Neural cell (in vitro differentiated cells): ENCODE measurements around the gene TCF12. TPM values are rescaled to one million over a fixed set of nuclear protein-coding genes. Genes with fewer than 3 reads are reported as not detected.

Experiments used
- H2AFZ ChIP-seq: fragments of 200-600, 300-800 bp; sonication (generic), shearing (Covaris generic); 2 replicates; pipeline ENCODE4 v1.6.0; 2014; ENCODE audit warnings: low read depth, mild to moderate bottlenecking, antibody characterized with exemption, low read length, moderate library complexity
- H3F3A ChIP-seq: fragments of 200-600 bp; shearing (Covaris generic); 2 replicates; pipeline ENCODE4 v1.6.1; 2016; ENCODE audit warnings: mild to moderate bottlenecking, moderate library complexity, mixed read lengths, antibody characterized with exemption, low read length; ENCODE audit not compliant: insufficient read depth, poor library complexity, severe bottlenecking
- H3K27ac ChIP-seq: fragments of 200-600, 300-800 bp; sonication (generic), shearing (Covaris generic); 2 replicates; pipeline ENCODE4 v1.5.1; 2014; ENCODE audit warnings: mild to moderate bottlenecking, low read length, moderate library complexity
- H3K27me3 ChIP-seq: fragments of 300-800, 200-600 bp; sonication (generic), shearing (Covaris generic); 2 replicates; pipeline ENCODE4 v1.6.0; 2014; ENCODE audit warnings: mild to moderate bottlenecking, low read depth, low read length, moderate library complexity; ENCODE audit not compliant: insufficient read depth
- H3K36me3 ChIP-seq: fragments of 300-800, 200-600 bp; sonication (generic), shearing (Covaris generic); 2 replicates; pipeline ENCODE4 v1.5.1; 2014; ENCODE audit warnings: mild to moderate bottlenecking, antibody characterized with exemption, low read length, moderate library complexity; ENCODE audit not compliant: insufficient read depth
- H3K4me2 ChIP-seq: fragments of 300-800, 200-600 bp; sonication (generic), shearing (Covaris generic); 2 replicates; pipeline ENCODE4 v1.6.0; 2014; ENCODE audit warnings: mild to moderate bottlenecking, low read length
- H3K4me3 ChIP-seq: fragments of 300-800, 200-600 bp; sonication (generic), shearing (Covaris generic); 2 replicates; pipeline ENCODE4 v1.5.1; 2014; ENCODE audit warnings: mild to moderate bottlenecking, low read length, moderate library complexity
- H3K79me2 ChIP-seq: fragments of 200-600 bp; shearing (Covaris generic); replicated peaks from 2 replicates; pipeline ENCODE4 v1.6.0; 2014; ENCODE audit warnings: mild to moderate bottlenecking, low read length, moderate library complexity; ENCODE audit not compliant: insufficient read depth
- H3K9ac ChIP-seq: fragments of 300-800, 200-600 bp; sonication (generic), shearing (Covaris generic); 2 replicates; pipeline ENCODE4 v1.6.1; 2016; ENCODE audit warnings: mild to moderate bottlenecking, low read length, mixed read lengths
- H3K9me2 ChIP-seq: fragments of 200-600 bp; shearing (Covaris generic); 2 replicates; pipeline ENCODE4 v1.6.1; 2016; ENCODE audit warnings: mild to moderate bottlenecking, low read length, mixed read lengths; ENCODE audit not compliant: insufficient read depth
- H3K9me3 ChIP-seq: fragments of 200-600, 300-800 bp; sonication (generic), shearing (Covaris generic); 2 replicates; pipeline ENCODE4 v1.6.1; 2016; ENCODE audit warnings: mild to moderate bottlenecking, mixed run types, low read length, moderate library complexity, mixed read lengths
- H4K20me1 ChIP-seq: fragments of 200-600 bp; shearing (Covaris generic); 2 replicates; pipeline ENCODE4 v1.6.1; 2016; ENCODE audit warnings: mild to moderate bottlenecking, mixed run types; ENCODE audit not compliant: insufficient read depth
- EP300 ChIP-seq: fragments of 450-650 bp; conservative IDR thresholded peaks from 2 replicates; pipeline ENCODE4 v1.6.1; 2014; ENCODE audit warnings: antibody characterized with exemption, mild to moderate bottlenecking, moderate library complexity; ENCODE audit not compliant: poor library complexity, severe bottlenecking
- EZH2 ChIP-seq: fragments of 200-600, 300-800 bp; shearing (Covaris generic), sonication (generic); IDR thresholded peaks from 2 replicates; pipeline ENCODE4 v1.6.1; 2014; ENCODE audit warnings: antibody characterized with exemption, low read length, borderline replicate concordance, mild to moderate bottlenecking; ENCODE audit not compliant: insufficient read depth, poor library complexity, severe bottlenecking
- MXI1 ChIP-seq: fragments of 450-650 bp; conservative IDR thresholded peaks from 2 replicates; pipeline ENCODE4 v1.6.1; 2014; ENCODE audit warnings: antibody characterized with exemption, mild to moderate bottlenecking; ENCODE audit not compliant: poor library complexity, severe bottlenecking
- POLR2AphosphoS5 ChIP-seq: IDR thresholded peaks from 2 replicates; pipeline ENCODE4 v1.6.1; 2012
- RAD21 ChIP-seq: fragments of 450-650 bp; conservative IDR thresholded peaks from 2 replicates; pipeline ENCODE4 v1.6.1; 2014; ENCODE audit warnings: antibody characterized with exemption, mild to moderate bottlenecking, moderate library complexity
- SMC3 ChIP-seq: fragments of 450-650 bp; conservative IDR thresholded peaks from 2 replicates; pipeline ENCODE4 v1.6.1; 2014; ENCODE audit warnings: antibody characterized with exemption, mild to moderate bottlenecking, moderate library complexity; ENCODE audit not compliant: poor library complexity
- TAF1 ChIP-seq: IDR thresholded peaks from 2 replicates; pipeline ENCODE4 v1.6.1; 2012; ENCODE audit warnings: low read depth
- polyA plus RNA-seq: library from polyadenylated mRNA; depleted of rRNA; stranded (reverse); fragments of >200 nt; gene quantifications from 2 replicates; pipeline ENCODE4 v1.2.3, GENCODE V29; 2014
- TF ChIP-seq, protein P1 (sequence below): fragments of 450-650 bp; IDR thresholded peaks from 2 replicates; pipeline ENCODE4 v1.5.1; 2014; ENCODE audit warnings: antibody characterized with exemption, mild to moderate bottlenecking, moderate library complexity; ENCODE audit not compliant: poor library complexity, severe bottlenecking
- TF ChIP-seq, protein P2 (sequence below): IDR thresholded peaks from 2 replicates; pipeline ENCODE4 v1.6.1; 2012; ENCODE audit warnings: borderline replicate concordance

The TCF12 gene
- polyA plus RNA-seq, 1 donor from 2014 or later, result 52.7 TPM

DNA sequence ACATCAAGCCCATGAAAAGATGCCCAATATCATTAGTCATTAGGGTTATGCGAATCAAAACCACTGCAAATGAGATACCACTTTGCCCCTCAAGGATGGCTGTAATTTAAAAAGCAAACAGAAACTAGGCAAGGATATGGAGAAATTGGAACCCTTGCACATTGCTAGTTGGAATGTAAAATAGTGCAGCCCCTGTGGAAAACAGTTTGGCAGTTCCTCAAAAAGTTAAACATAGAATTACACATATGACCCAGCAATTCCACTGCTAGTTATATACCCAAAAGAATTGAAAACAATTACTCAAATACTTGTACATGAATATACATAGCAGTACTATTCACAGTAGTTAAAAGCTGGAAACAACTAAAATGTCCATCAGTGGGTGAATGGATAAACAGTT is 271.0 kb downstream of the TCF12 start:
- H3K4me2 ChIP-seq, result no peak overlapping the region

DNA sequence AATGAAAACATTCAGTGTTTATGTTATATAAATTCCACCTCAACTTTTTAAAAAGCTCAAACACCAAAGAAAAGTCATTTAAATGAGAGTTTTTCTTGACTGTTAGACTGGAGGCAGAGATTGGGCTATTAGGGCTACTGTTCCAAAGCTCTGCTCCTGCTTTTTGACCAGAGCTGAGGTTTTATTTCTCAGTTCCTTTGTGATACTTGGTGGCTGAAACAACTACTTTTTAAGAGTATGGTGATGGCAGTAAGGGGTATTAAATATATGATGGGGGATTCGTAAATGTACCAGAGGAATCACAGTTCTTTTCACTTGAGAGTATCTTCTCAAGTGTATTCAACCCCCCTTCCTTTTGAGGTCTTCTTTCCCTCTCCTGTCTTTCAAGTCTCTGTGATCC is 271.8 kb downstream of the TCF12 start:
- no peak overlapping the region for H3K9ac ChIP-seq
- TF ChIP-seq EZH2, result no peak
- TF ChIP-seq, protein P1, sequence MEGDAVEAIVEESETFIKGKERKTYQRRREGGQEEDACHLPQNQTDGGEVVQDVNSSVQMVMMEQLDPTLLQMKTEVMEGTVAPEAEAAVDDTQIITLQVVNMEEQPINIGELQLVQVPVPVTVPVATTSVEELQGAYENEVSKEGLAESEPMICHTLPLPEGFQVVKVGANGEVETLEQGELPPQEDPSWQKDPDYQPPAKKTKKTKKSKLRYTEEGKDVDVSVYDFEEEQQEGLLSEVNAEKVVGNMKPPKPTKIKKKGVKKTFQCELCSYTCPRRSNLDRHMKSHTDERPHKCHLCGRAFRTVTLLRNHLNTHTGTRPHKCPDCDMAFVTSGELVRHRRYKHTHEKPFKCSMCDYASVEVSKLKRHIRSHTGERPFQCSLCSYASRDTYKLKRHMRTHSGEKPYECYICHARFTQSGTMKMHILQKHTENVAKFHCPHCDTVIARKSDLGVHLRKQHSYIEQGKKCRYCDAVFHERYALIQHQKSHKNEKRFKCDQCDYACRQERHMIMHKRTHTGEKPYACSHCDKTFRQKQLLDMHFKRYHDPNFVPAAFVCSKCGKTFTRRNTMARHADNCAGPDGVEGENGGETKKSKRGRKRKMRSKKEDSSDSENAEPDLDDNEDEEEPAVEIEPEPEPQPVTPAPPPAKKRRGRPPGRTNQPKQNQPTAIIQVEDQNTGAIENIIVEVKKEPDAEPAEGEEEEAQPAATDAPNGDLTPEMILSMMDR, result no peak
- no peak for TF ChIP-seq EP300
- TF ChIP-seq POLR2AphosphoS5, result no peak
- TF ChIP-seq RAD21, result no peak
- no peak for TF ChIP-seq TAF1
- H3K9me3 ChIP-seq, result no peaks in the 10 kb centered on the region
- H3K79me2 ChIP-seq, result no peaks in the 10 kb centered on the region
- H3K36me3 ChIP-seq, result no peaks in the 10 kb centered on the region
- no peaks in the 10 kb centered on the region for H3F3A ChIP-seq
- no peak overlapping the region for H3K27ac ChIP-seq
- H2AFZ ChIP-seq, result no peak overlapping the region
- H3K4me2 ChIP-seq, result no peak overlapping the region
- no peaks in the 10 kb centered on the region for H3K27me3 ChIP-seq
- H4K20me1 ChIP-seq, result no peaks in the 10 kb centered on the region
- no peak overlapping the region for H3K4me3 ChIP-seq
- H3K9me2 ChIP-seq, result no peaks in the 10 kb centered on the region

More for the DNA sequence above, 271.0 kb downstream of the TCF12 start:
- no peak overlapping the region for H3K4me3 ChIP-seq
- H3K9ac ChIP-seq, result no peak overlapping the region
- no peak overlapping the region for H2AFZ ChIP-seq
- TF ChIP-seq SMC3 (no peak), POLR2AphosphoS5 (no peak), EP300 (no peak)
- TF ChIP-seq, protein P1, result no peak
- no peaks in the 10 kb centered on the region for H3K36me3 ChIP-seq
- no peaks in the 10 kb centered on the region for H3K27me3 ChIP-seq
- no peaks in the 10 kb centered on the region for H4K20me1 ChIP-seq
- H3K9me2 ChIP-seq, result no peaks in the 10 kb centered on the region
- H3K79me2 ChIP-seq, result no peaks in the 10 kb centered on the region
- no peaks in the 10 kb centered on the region for H3F3A ChIP-seq
- H3K9me3 ChIP-seq, result no peaks in the 10 kb centered on the region
- no peak overlapping the region for H3K27ac ChIP-seq

DNA sequence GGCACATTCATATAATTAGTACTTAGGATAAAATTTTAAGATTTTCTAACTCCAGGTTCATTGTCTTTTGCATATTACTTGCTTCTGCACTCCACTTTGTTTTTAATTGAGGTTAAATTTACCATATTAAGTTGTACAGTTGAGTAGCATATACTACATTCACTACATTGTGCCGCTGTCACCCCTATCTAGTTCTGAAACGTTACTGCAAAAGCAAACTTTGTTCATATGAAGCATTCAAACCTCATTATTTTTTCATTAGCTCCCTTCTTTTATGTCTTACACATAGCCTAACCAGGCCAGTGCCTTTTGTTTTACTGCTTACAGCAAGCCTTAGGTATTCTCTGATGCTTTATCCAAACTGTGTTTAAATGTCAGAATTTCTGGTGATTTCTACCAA is 274.7 kb downstream of the TCF12 start:
- Histone ChIP-seq H3K27ac (no peak overlapping the region), H4K20me1 (no peaks in the 10 kb centered on the region), H3K4me2 (no peak overlapping the region), H3K9me3 (no peaks in the 10 kb centered on the region), H3K9ac (no peak overlapping the region), H3K27me3 (no peaks in the 10 kb centered on the region), H3K4me3 (no peak overlapping the region), H3K9me2 (no peaks in the 10 kb centered on the region), H2AFZ (no peak overlapping the region), H3K36me3 (no peaks in the 10 kb centered on the region), H3F3A (peaks cover under 1% of the 10 kb centered on the region), H3K79me2 (no peaks in the 10 kb centered on the region)
- no peak for TF ChIP-seq MXI1
- TF ChIP-seq TAF1, result no peak
- TF ChIP-seq, protein P2, sequence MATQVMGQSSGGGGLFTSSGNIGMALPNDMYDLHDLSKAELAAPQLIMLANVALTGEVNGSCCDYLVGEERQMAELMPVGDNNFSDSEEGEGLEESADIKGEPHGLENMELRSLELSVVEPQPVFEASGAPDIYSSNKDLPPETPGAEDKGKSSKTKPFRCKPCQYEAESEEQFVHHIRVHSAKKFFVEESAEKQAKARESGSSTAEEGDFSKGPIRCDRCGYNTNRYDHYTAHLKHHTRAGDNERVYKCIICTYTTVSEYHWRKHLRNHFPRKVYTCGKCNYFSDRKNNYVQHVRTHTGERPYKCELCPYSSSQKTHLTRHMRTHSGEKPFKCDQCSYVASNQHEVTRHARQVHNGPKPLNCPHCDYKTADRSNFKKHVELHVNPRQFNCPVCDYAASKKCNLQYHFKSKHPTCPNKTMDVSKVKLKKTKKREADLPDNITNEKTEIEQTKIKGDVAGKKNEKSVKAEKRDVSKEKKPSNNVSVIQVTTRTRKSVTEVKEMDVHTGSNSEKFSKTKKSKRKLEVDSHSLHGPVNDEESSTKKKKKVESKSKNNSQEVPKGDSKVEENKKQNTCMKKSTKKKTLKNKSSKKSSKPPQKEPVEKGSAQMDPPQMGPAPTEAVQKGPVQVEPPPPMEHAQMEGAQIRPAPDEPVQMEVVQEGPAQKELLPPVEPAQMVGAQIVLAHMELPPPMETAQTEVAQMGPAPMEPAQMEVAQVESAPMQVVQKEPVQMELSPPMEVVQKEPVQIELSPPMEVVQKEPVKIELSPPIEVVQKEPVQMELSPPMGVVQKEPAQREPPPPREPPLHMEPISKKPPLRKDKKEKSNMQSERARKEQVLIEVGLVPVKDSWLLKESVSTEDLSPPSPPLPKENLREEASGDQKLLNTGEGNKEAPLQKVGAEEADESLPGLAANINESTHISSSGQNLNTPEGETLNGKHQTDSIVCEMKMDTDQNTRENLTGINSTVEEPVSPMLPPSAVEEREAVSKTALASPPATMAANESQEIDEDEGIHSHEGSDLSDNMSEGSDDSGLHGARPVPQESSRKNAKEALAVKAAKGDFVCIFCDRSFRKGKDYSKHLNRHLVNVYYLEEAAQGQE, result no peak
- TF ChIP-seq, protein P1, result no peak
- TF ChIP-seq EP300, result no peak
- TF ChIP-seq SMC3, result no peak
- no peak for TF ChIP-seq RAD21
- TF ChIP-seq EZH2, result no peak
- TF ChIP-seq POLR2AphosphoS5, result no peak
